ENCODE data around the gene ABCA1.

ABCA1 gene

GRCh38 chr9:104808035-104808614 is 119.8 kb downstream of the ABCA1 start:
- Histone ChIP-seq H3K4me3 (ENCODE audit: insufficient read depth, low read depth, low read length, poor library complexity, severe bottlenecking) (no peak overlapping the region), H3K27ac (ENCODE audit: insufficient read depth, low read length, poor library complexity, severe bottlenecking) (no peak overlapping the region), H3K27me3 (replicated peaks; ENCODE audit: control insufficient read depth, insufficient read depth, low read length, poor library complexity, severe bottlenecking) (no peaks in the 10 kb centered on the region), H3K9me3 (ENCODE audit: control insufficient read depth, low read length) (no peaks in the 10 kb centered on the region), H3K36me3 (ENCODE audit: control insufficient read depth, insufficient read depth, low read length) (peaks cover 15% of the 10 kb centered on the region), H3K4me1 (ENCODE audit: control insufficient read depth, insufficient read depth, low read length, poor library complexity, severe bottlenecking) (no peaks in the 10 kb centered on the region)
- DNase-seq: no peak

- H3K4me3 ChIP-seq (ENCODE audit: insufficient read depth, low read depth, low read length, poor library complexity, severe bottlenecking): no peak overlapping the region
- H3K27me3 ChIP-seq (replicated peaks; ENCODE audit: control insufficient read depth, insufficient read depth, low read length, poor library complexity, severe bottlenecking): no peaks in the 10 kb centered on the region
- DNase-seq: no peak
- peaks cover 25% of the 10 kb centered on the region for H3K36me3 ChIP-seq (ENCODE audit: control insufficient read depth, insufficient read depth, low read length)
- H3K9me3 ChIP-seq (ENCODE audit: control insufficient read depth, low read length): no peaks in the 10 kb centered on the region
- H3K27ac ChIP-seq (ENCODE audit: insufficient read depth, low read length, poor library complexity, severe bottlenecking): no peak overlapping the region
- no peaks in the 10 kb centered on the region for H3K4me1 ChIP-seq (ENCODE audit: control insufficient read depth, insufficient read depth, low read length, poor library complexity, severe bottlenecking)
Measured at GRCh38 chr9:104805441-104805840, 122.5 kb downstream of the ABCA1 start.

- no peaks in the 10 kb centered on the region for H3K4me1 ChIP-seq (ENCODE audit: control insufficient read depth, insufficient read depth, low read length, poor library complexity, severe bottlenecking)
- H3K27me3 ChIP-seq (replicated peaks; ENCODE audit: control insufficient read depth, insufficient read depth, low read length, poor library complexity, severe bottlenecking): no peaks in the 10 kb centered on the region
- H3K4me3 ChIP-seq (ENCODE audit: insufficient read depth, low read depth, low read length, poor library complexity, severe bottlenecking): no peak overlapping the region
- H3K9me3 ChIP-seq (ENCODE audit: control insufficient read depth, low read length): no peaks in the 10 kb centered on the region
- DNase-seq: no peak
- peaks cover 26% of the 10 kb centered on the region for H3K36me3 ChIP-seq (ENCODE audit: control insufficient read depth, insufficient read depth, low read length)
- H3K27ac ChIP-seq (ENCODE audit: insufficient read depth, low read length, poor library complexity, severe bottlenecking): no peak overlapping the region
Measured at GRCh38 chr9:104802906-104803305, 125.0 kb downstream of the ABCA1 start.

- peaks cover 26% of the 10 kb centered on the region for H3K36me3 ChIP-seq (ENCODE audit: control insufficient read depth, insufficient read depth, low read length)
- no peak for DNase-seq
- H3K4me3 ChIP-seq (ENCODE audit: insufficient read depth, low read depth, low read length, poor library complexity, severe bottlenecking): no peak overlapping the region
- no peak overlapping the region for H3K27ac ChIP-seq (ENCODE audit: insufficient read depth, low read length, poor library complexity, severe bottlenecking)
- no peaks in the 10 kb centered on the region for H3K4me1 ChIP-seq (ENCODE audit: control insufficient read depth, insufficient read depth, low read length, poor library complexity, severe bottlenecking)
- no peaks in the 10 kb centered on the region for H3K9me3 ChIP-seq (ENCODE audit: control insufficient read depth, low read length)
- no peaks in the 10 kb centered on the region for H3K27me3 ChIP-seq (replicated peaks; ENCODE audit: control insufficient read depth, insufficient read depth, low read length, poor library complexity, severe bottlenecking)
Measured at GRCh38 chr9:104802110-104802509, 125.8 kb downstream of the ABCA1 start.

- H3K27ac ChIP-seq (ENCODE audit: insufficient read depth, low read length, poor library complexity, severe bottlenecking): no peak overlapping the region
- H3K9me3 ChIP-seq (ENCODE audit: control insufficient read depth, low read length): no peaks in the 10 kb centered on the region
- H3K4me3 ChIP-seq (ENCODE audit: insufficient read depth, low read depth, low read length, poor library complexity, severe bottlenecking): no peak overlapping the region
- H3K36me3 ChIP-seq (ENCODE audit: control insufficient read depth, insufficient read depth, low read length): peaks cover 26% of the 10 kb centered on the region
- no peaks in the 10 kb centered on the region for H3K27me3 ChIP-seq (replicated peaks; ENCODE audit: control insufficient read depth, insufficient read depth, low read length, poor library complexity, severe bottlenecking)
- no peaks in the 10 kb centered on the region for H3K4me1 ChIP-seq (ENCODE audit: control insufficient read depth, insufficient read depth, low read length, poor library complexity, severe bottlenecking)
- DNase-seq: no peak
Measured at GRCh38 chr9:104800068-104800785, 127.7 kb downstream of the ABCA1 start.

- Histone ChIP-seq H3K27me3 (replicated peaks; ENCODE audit: control insufficient read depth, insufficient read depth, low read length, poor library complexity, severe bottlenecking) (no peaks in the 10 kb centered on the region), H3K36me3 (ENCODE audit: control insufficient read depth, insufficient read depth, low read length) (peaks cover 18% of the 10 kb centered on the region), H3K27ac (ENCODE audit: insufficient read depth, low read length, poor library complexity, severe bottlenecking) (no peak overlapping the region), H3K9me3 (ENCODE audit: control insufficient read depth, low read length) (no peaks in the 10 kb centered on the region), H3K4me3 (ENCODE audit: insufficient read depth, low read depth, low read length, poor library complexity, severe bottlenecking) (no peak overlapping the region), H3K4me1 (ENCODE audit: control insufficient read depth, insufficient read depth, low read length, poor library complexity, severe bottlenecking) (no peaks in the 10 kb centered on the region)
- DNase-seq: no peak
Measured at GRCh38 chr9:104798209-104798995, 129.6 kb downstream of the ABCA1 start.

GRCh38 chr9:104795857-104796256 is 132.1 kb downstream of the ABCA1 start:
- Histone ChIP-seq H3K27ac (ENCODE audit: insufficient read depth, low read length, poor library complexity, severe bottlenecking) (no peak overlapping the region), H3K4me3 (ENCODE audit: insufficient read depth, low read depth, low read length, poor library complexity, severe bottlenecking) (no peak overlapping the region), H3K36me3 (ENCODE audit: control insufficient read depth, insufficient read depth, low read length) (peaks cover 15% of the 10 kb centered on the region), H3K27me3 (replicated peaks; ENCODE audit: control insufficient read depth, insufficient read depth, low read length, poor library complexity, severe bottlenecking) (no peaks in the 10 kb centered on the region), H3K9me3 (ENCODE audit: control insufficient read depth, low read length) (no peaks in the 10 kb centered on the region), H3K4me1 (ENCODE audit: control insufficient read depth, insufficient read depth, low read length, poor library complexity, severe bottlenecking) (no peaks in the 10 kb centered on the region)
- no peak for DNase-seq

- Histone ChIP-seq H3K36me3 (ENCODE audit: control insufficient read depth, insufficient read depth, low read length) (peaks cover 15% of the 10 kb centered on the region), H3K27me3 (replicated peaks; ENCODE audit: control insufficient read depth, insufficient read depth, low read length, poor library complexity, severe bottlenecking) (no peaks in the 10 kb centered on the region), H3K4me3 (ENCODE audit: insufficient read depth, low read depth, low read length, poor library complexity, severe bottlenecking) (no peak overlapping the region), H3K4me1 (ENCODE audit: control insufficient read depth, insufficient read depth, low read length, poor library complexity, severe bottlenecking) (no peaks in the 10 kb centered on the region), H3K27ac (ENCODE audit: insufficient read depth, low read length, poor library complexity, severe bottlenecking) (no peak overlapping the region), H3K9me3 (ENCODE audit: control insufficient read depth, low read length) (no peaks in the 10 kb centered on the region)
- no peak for DNase-seq
Measured at GRCh38 chr9:104795082-104795481, 132.9 kb downstream of the ABCA1 start.

GRCh38 chr9:104794070-104794469 is 133.9 kb downstream of the ABCA1 start:
- Histone ChIP-seq H3K36me3 (ENCODE audit: control insufficient read depth, insufficient read depth, low read length) (peaks cover 13% of the 10 kb centered on the region), H3K4me3 (ENCODE audit: insufficient read depth, low read depth, low read length, poor library complexity, severe bottlenecking) (no peak overlapping the region), H3K27me3 (replicated peaks; ENCODE audit: control insufficient read depth, insufficient read depth, low read length, poor library complexity, severe bottlenecking) (no peaks in the 10 kb centered on the region), H3K27ac (ENCODE audit: insufficient read depth, low read length, poor library complexity, severe bottlenecking) (no peak overlapping the region), H3K4me1 (ENCODE audit: control insufficient read depth, insufficient read depth, low read length, poor library complexity, severe bottlenecking) (no peaks in the 10 kb centered on the region), H3K9me3 (ENCODE audit: control insufficient read depth, low read length) (no peaks in the 10 kb centered on the region)
- DNase-seq: no peak

GRCh38 chr9:104788251-104788650 is 139.7 kb downstream of the ABCA1 start:
- no peak for DNase-seq
- no peaks in the 10 kb centered on the region for H3K4me1 ChIP-seq (ENCODE audit: control insufficient read depth, insufficient read depth, low read length, poor library complexity, severe bottlenecking)
- no peak overlapping the region for H3K27ac ChIP-seq (ENCODE audit: insufficient read depth, low read length, poor library complexity, severe bottlenecking)
- H3K36me3 ChIP-seq (ENCODE audit: control insufficient read depth, insufficient read depth, low read length): peaks cover 11% of the 10 kb centered on the region
- H3K4me3 ChIP-seq (ENCODE audit: insufficient read depth, low read depth, low read length, poor library complexity, severe bottlenecking): no peak overlapping the region
- H3K27me3 ChIP-seq (replicated peaks; ENCODE audit: control insufficient read depth, insufficient read depth, low read length, poor library complexity, severe bottlenecking): no peaks in the 10 kb centered on the region
- no peaks in the 10 kb centered on the region for H3K9me3 ChIP-seq (ENCODE audit: control insufficient read depth, low read length)

All from effector memory CD4-positive, alpha-beta T cell (primary cell).